ENCODE data around the gene LPO.

GRCh38 chr17:58281511-58282011 is 43.2 kb downstream of the LPO start:
- TF ChIP-seq POLR2AphosphoS5 (IDR thresholded peaks at IDR 0.05; ENCODE audit: borderline replicate concordance, low read depth, low read length), result no peak
- TF ChIP-seq FOXP2 (optimal IDR thresholded peaks at IDR 0.05; ENCODE audit: control extremely low read depth, extremely low read length, insufficient read depth), result no peak
- TF ChIP-seq EZH2 (IDR thresholded peaks at IDR 0.05), result no peak

Data from SK-N-MC (cell line).